ENCODE measurements around the gene KAT6B.

The KAT6B gene

DNA sequence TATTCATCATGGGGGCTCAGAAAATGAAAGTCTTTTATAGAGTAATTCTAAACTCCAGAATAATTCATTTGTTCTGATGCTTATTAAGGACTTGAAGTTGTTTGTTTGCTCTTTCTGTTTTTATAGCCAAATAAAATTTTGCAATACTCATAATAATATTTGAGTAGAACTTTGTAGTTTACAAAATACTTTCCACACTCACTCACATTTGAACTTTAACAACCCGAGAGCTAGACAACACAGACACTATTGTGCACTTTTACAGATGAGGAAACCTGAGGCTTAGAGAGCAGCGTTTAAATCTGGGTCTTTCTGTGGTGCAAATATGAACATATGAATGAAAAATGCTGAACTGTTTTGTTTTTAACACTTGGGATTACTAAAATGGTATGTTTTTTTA lies 126.8 kb downstream of the KAT6B start:
- DNase-seq (ENCODE audit: low read depth) = no peak

DNA sequence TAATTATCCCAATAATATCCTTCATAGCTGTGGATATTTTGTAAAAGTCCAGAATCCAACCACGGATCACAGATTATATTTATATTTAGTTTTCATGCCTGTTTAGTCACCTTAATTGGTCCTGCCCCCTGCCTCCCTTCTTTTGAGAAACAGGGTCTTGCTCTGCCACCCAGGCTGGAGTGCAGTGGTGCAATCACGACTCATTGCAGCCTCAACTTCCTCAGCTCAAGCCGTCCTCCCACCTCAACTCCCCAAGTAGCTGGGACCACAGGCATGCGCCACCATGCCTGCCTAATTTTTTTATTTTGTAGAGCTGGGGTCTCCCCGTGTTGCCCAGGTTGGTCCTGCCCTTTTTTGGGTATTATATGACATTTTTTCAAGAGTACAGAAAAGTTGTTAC lies 129.4 kb downstream of the KAT6B start:
- no peak for DNase-seq (ENCODE audit: low read depth)

GRCh38 chr10:74956555-74957111 lies 130.2 kb downstream of the KAT6B start:
- no peak for DNase-seq (ENCODE audit: low read depth)

GRCh38 chr10:74957285-74957961 lies 131.0 kb downstream of the KAT6B start:
- no peak for DNase-seq (ENCODE audit: low read depth)

DNA sequence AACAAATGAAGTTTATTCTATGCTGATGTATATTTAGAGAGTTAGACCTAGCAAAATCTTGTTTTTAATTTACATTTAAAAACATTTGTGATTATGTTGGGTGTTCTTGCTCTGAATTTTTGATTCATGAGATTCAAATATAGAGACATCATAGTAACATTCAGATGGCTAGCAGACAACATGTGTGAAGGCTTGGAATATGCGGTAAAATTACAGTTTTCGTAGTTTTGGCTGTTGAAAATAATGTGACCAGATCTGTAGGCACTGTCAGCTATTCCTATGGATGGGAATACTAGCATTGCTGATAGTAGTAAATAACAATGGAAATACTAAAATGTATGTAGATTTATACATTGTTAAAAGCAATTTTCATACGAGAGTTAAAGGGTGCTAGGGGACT lies 131.9 kb downstream of the KAT6B start:
- no peak for DNase-seq (ENCODE audit: low read depth)

DNA sequence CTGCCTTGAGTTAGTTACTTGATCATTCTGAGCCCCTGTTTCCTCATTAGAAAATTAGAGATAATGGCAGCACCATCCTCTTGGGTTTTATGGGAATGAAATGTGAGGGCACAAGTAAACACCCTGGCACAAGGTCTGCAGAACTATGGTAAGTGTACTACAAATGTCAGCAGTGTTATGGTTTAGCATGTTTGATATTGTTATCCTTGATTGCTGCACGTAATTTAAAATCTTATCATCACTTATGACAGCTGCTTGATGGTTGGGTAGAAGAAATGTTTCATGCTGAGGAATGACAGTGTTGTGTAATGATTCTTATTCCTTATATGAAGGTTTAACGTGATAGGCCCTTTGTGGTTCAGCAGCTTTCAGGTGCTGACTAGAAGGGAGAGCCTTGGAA lies 134.3 kb downstream of the KAT6B start:
- no peak for DNase-seq (ENCODE audit: low read depth)

- DNase-seq (ENCODE audit: low read depth) = no peak
These were observed 136.1 kb downstream of the KAT6B start for GRCh38 chr10:74962517-74962916.

GRCh38 chr10:74963549-74963948 lies 137.1 kb downstream of the KAT6B start:
- no peak for DNase-seq (ENCODE audit: low read depth)

DNA sequence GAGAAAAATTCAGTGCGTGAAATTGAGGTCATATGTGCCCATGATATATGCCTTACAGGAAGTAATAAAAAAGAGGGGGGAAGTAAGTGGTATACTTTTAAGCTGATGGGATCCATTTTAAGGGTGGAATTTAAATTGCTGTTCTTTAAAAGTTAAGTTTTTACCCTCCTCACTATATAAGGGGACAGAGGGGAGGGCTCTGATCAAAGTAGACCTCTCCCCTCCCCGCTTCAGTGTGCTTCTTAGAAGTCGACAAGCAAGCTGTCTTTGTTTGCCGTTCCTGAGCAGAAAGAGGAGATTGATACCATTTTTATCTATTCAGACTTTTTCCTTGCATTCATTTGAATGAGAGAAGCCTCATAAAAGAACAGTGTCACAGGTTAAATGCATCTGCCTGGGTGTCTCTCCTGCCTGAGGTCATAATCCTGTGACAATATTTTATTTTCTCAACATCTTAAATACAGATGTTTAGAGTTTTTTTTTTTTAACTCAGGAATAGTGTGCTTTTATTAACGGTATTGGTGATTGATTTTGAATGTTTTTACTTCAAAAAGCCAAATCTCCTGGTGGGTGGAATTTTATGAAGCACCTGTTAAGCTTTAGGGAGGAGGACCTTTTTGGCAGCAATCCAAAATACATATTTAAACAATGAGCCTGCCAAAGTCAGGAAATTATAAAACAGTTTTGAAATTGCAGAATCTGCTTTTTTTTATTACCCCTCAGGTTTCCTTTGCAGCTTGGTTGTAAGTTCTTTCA lies 141.7 kb downstream of the KAT6B start:
- DNase-seq (ENCODE audit: low read depth) = no peak

DNA sequence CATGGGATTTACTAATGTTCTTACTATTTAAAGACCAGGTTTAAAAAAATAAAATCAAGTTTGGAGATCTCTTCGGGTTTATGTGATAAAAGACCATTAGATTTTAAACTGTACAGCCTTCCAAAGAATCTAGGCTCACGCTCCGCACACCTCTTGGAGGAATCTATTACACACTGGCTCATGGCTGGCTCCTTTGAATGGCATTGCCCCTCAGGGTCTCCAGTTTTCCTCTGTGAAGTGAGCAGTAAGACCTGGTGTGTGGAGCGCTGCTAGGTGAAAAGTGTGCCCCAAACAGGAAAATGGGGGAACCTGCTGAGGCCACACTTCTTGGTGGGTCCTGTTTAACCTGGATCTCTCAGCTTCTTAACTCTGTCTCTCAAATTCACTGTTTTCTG lies 142.3 kb downstream of the KAT6B start:
- no peak for DNase-seq (ENCODE audit: low read depth)

DNA sequence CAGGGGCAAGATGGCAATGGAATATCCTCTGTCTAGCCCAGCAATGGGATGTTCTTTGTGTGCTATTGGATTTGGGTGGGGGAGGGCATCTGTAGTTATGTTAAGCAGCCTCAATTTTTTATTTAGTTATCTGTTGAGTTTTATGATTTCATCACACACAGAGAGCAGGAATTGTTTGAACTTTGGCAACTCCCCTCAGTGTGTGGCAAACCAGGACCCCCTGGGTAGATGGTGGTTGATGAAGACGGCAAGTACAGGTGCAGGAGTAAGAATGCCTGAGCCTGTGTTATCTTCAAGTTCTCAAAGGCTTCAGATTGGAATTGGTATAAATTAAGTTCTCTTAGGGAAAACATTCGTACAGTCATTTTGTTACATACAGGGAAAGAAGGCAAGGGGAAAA lies 142.7 kb downstream of the KAT6B start:
- DNase-seq (ENCODE audit: low read depth) = no peak

DNA sequence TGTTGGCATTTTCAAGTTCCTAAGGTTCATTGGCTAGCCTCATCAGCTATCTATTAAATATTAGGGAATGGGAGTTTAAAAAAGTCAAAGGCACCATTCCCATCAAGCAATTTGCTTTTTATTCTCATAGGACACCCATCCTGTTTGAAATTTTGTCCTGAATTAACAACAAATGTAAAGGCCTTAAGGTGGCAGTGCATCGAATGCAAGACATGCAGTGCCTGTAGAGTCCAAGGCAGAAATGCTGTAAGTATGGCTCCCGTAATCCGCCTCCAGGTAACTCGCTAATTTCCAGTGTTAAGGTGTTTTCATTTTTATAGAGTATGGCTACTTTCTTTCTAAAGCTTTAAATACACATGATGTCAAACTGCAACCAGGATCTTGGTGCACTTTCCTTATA lies 143.1 kb downstream of the KAT6B start:
- DNase-seq (ENCODE audit: low read depth) = no peak

DNA sequence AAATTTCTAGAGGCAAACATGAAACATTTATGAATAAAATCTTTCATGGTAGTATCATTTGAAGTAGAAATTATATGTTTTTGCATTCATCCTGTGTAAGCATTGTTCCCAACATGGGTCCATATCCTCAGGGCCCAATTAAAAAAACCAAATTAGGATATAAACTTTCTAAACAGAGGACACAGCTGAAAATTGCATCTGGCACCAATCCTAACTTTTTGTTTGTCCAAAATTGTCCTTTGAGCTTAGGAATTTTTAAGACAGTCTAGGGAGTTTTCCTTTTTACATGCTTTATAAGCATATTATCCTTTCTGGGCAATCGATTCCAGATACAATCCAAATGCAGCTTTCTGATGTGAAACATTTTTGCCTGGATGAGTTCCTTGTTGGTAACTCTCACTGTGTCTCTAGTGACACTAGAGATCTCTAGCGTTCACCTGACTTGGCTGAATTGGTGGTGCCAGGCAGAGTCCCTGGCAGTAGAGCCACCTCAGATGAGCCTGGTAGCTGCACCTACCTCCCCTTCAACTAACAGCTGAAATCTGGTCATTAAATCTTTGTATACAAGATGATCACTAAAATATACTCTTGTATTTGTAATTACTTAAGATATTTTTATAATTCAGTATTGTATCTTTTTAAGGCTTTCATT lies 147.5 kb downstream of the KAT6B start:
- no peak for DNase-seq (ENCODE audit: low read depth)

DNA sequence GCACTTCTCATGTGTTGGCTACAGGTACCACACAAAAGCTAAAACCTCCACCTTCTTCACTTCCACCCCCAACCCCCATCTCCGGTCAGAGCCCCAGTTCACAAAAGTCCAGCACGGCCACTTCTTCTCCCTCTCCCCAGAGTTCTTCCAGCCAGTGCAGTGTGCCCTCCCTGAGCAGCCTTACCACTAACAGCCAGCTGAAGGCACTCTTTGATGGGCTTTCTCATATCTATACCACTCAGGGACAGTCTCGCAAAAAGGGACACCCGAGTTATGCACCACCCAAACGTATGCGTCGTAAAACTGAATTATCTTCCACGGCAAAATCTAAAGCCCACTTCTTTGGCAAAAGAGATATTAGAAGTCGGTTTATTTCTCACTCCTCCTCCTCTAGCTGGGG lies 149.4 kb downstream of the KAT6B start:
- no peak for DNase-seq (ENCODE audit: low read depth)

DNA sequence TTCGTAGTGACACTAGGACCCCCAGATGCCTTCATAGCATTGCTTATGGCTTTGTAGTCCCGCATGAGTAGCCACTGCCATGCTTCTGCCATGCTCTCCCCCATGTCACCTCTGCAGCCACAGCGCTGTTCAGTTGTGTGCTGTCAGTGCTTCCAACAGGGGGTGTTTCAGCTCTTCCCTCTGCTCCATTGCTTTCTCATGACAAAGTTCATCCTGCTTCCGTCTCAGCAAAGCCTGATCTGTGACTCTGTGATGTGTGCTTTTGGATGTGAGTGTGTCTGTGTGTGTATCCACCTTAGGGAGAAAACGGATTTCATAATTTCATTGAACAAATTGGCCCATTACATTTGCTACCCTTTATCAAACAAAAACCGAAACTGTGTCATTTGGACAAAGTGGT lies 150.2 kb downstream of the KAT6B start:
- no peak for DNase-seq (ENCODE audit: low read depth)

DNA sequence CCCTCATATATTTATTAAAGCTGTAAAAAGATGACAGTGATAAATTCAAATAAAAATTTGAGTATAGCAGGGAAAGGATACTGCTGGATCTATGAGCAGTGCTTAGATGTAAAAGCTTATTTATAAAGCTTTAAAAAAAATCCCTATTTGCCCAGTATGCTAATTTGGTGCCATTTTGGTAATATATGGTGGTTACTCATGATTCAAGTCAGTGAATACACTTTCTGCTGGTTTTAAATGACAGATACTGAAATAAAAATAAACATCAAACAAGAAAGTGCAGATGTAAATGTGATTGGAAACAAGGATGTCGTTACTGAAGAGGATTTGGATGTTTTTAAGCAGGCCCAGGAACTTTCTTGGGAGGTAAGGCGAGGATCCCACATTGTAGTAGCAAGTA lies 150.7 kb downstream of the KAT6B start:
- no peak for DNase-seq (ENCODE audit: low read depth)

- DNase-seq (ENCODE audit: low read depth) = no peak
These were observed 151.8 kb downstream of the KAT6B start for GRCh38 chr10:74977913-74978847.

- no peak for DNase-seq (ENCODE audit: low read depth)
These were observed 155.6 kb downstream of the KAT6B start for GRCh38 chr10:74981831-74982633.

DNA sequence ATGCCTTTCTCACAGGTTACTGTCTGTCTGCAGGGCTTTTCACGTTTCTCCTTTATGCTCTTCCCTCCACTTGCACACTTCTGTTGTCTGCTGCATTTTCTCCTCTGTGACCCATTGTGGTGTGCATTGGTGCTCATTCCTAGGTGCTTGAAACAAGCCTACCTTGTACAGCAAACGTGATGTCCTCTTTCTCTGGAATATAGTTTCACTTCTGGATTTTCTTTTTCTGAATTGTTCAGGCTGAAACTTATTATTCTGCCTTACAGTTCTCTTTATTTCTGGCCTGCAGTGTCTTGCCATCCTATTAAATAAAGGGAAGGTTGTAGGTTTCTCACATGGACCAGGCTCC lies 156.2 kb downstream of the KAT6B start:
- DNase-seq (ENCODE audit: low read depth) = no peak

DNA sequence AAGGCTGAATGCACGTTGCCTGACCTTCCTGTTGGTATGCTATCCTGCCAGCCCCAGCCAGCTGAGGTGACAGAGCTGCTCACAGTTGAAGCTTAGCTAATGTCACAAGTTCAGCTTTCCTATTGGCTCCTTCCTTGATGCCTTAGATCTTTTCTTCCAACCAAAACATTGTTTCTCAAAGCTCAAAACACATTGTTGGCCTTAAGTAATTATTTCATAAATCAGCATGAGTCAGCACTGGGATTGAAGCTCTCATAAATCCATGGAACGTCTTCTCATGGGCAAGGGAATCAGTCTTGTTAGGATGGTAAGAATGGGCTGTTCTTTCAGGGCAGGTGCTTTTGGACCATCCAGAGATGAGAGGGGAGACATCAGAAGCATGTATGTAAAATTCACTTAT lies 157.0 kb downstream of the KAT6B start:
- no peak for DNase-seq (ENCODE audit: low read depth)

GRCh38 chr10:74987339-74988053 lies 161.1 kb downstream of the KAT6B start:
- no peak for DNase-seq (ENCODE audit: low read depth)

All from non-pigmented ciliary epithelial cell (primary cell).